ENCODE data around the gene ANGPTL2. TPM values are rescaled to one million over a fixed set of nuclear protein-coding genes. Genes with fewer than 3 reads are reported as not detected.

Gene ANGPTL2
- total and polyA plus RNA-seq, 9 of the 15 experiments (the other 6 are each of a cell fraction or from before 2014, with no cell fraction given) = not detected

GRCh38 chr9:127149463-127150390, 27.3 kb upstream of the ANGPTL2 start (continued):
- no peak for TF ChIP-seq ZBTB2 (IDR thresholded peaks at IDR 0.05)
- TF ChIP-seq CHD1 (IDR thresholded peaks at IDR 0.05; ENCODE audit: low read length) = no peak
- no peak for TF ChIP-seq MLX (CRISPR knock-in tag; conservative IDR thresholded peaks at IDR 0.05)
- no peak for TF ChIP-seq MAFK (IDR thresholded peaks at IDR 0.05; ENCODE audit: low read length)
- no peak for TF ChIP-seq GTF2E2 (tag; IDR thresholded peaks at IDR 0.05)
- TF ChIP-seq SMAD1 (IDR thresholded peaks at IDR 0.05; ENCODE audit: low read depth, low read length, partially characterized antibody) = no peak
- TF ChIP-seq ZSCAN29 (IDR thresholded peaks at IDR 0.05) = no peak
- TF ChIP-seq HLTF (IDR thresholded peaks at IDR 0.05) = no peak
- no peak for TF ChIP-seq MCM2 (IDR thresholded peaks at IDR 0.05; ENCODE audit: low read depth)
- no peak for TF ChIP-seq TRIM25 (IDR thresholded peaks at IDR 0.05; ENCODE audit: borderline replicate concordance)
- no peak for TF ChIP-seq TRIM24 (IDR thresholded peaks at IDR 0.05)
- no peak for TF ChIP-seq ZNF41 (CRISPR knock-in tag; conservative IDR thresholded peaks at IDR 0.05)
- no peak for TF ChIP-seq ZMIZ1 (IDR thresholded peaks at IDR 0.05; ENCODE audit: low read depth in 2 of 2, low read length in 2 of 2)
- TF ChIP-seq TGIF2 (CRISPR knock-in tag; IDR thresholded peaks at IDR 0.05) = no peak
- TF ChIP-seq U2AF1 (optimal IDR thresholded peaks at IDR 0.05; ENCODE audit: low read depth, low read length) = no peak

All from K562 (cell line).